Stimulated activated naive CD8-positive, alpha-beta T cell treated with anti-CD3 and anti-CD28 coated beads, Interleukin-15, Interleukin-2, amounts not matched to agents 100 ng/mL and 50 ng/mL, for 24 hours (primary cell): ENCODE data around the gene CATSPER1.

Experiments used
- H3K27ac Mint-ChIP-seq: one replicate; pipeline ENCODE4 v1.8.0; 2021; ENCODE audit warnings: mild to moderate bottlenecking, mixed read lengths
- H3K27me3 Mint-ChIP-seq: one replicate; pipeline ENCODE4 v1.8.0; 2021; ENCODE audit warnings: mixed read lengths
- H3K36me3 Mint-ChIP-seq: one replicate; pipeline ENCODE4 v1.8.0; 2021; ENCODE audit warnings: low read depth, mixed read lengths
- H3K4me1 Mint-ChIP-seq: one replicate; pipeline ENCODE4 v1.8.0; 2021; ENCODE audit warnings: low read depth, mixed read lengths
- H3K4me3 Mint-ChIP-seq: one replicate; pipeline ENCODE4 v1.8.0; 2021; ENCODE audit warnings: mild to moderate bottlenecking, mixed read lengths
- H3K9me3 Mint-ChIP-seq: one replicate; pipeline ENCODE4 v1.8.0; 2021; ENCODE audit warnings: mixed read lengths

The CATSPER1 gene

DNA sequence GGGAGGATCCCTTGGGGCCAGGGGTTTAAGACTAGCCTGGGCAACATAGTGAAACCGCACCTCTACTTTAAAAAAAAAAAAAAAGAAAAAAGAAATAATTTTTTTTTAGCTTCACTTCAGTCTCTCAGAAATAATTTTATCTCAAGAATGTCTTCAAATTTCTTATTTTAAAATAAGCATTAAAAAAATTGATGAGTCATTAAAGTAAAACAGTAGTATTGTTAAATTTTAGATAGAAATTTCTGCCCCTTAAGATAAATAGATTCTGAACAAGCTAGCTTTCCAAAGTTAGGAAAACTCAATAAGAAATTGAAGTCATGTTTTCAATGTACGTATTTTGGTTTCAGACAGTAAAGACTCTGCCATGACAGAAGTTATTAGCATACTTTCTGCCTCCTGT, 36.1 kb upstream of the CATSPER1 start:
- Mint-ChIP-seq H3K27ac (peak overlapping the region; percentile 42), H3K4me3 (no peak overlapping the region), H3K36me3 (peaks cover 89% of the 10 kb centered on the region), H3K27me3 (no peaks in the 10 kb centered on the region), H3K9me3 (no peaks in the 10 kb centered on the region), H3K4me1 (peaks cover 59% of the 10 kb centered on the region)

GRCh38 chr11:66061268-66061667, 35.0 kb upstream of the CATSPER1 start:
- peak overlapping the region; percentile 88 for H3K27ac Mint-ChIP-seq
- peak overlapping the region; percentile 27 for H3K4me3 Mint-ChIP-seq
- H3K27me3 Mint-ChIP-seq = no peaks in the 10 kb centered on the region
- H3K4me1 Mint-ChIP-seq = peaks cover 47% of the 10 kb centered on the region
- no peaks in the 10 kb centered on the region for H3K9me3 Mint-ChIP-seq
- H3K36me3 Mint-ChIP-seq = peaks cover 88% of the 10 kb centered on the region

DNA sequence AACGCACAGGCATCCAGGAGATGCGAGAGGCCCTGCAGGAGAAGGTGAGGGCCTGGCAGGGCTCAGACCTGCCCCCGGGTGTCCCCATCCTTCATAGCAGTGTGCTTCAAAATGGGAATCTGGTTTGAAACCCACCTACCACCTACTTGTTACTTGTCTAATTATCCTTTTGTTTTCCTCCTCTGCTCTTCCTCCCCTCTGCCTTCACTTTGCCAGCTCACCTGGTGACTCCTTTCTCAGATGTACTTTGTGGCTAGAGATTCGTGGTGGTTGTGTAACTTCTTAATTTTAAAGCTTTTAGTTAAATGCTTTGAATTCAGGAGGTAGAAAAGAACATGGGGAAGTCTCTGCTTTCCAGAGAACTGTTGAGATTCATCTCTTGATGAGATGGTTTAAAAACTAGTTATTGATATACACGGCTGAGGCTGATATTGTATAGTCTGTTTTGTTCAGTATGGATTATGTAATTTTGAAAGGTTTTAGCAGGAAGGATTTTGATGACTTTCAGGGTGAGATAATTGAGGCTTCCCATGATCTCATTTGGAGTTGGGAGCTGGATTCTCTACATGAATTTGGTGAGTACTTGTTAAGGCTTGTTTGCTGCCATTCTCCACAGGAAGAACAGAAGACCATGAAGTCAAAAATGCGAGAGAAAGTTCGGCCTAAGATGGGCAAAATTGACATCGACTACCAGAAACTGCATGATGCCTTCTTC, 33.8 kb upstream of the CATSPER1 start:
- H3K4me3 Mint-ChIP-seq = no peak overlapping the region
- peaks cover 40% of the 10 kb centered on the region for H3K4me1 Mint-ChIP-seq
- peaks cover 88% of the 10 kb centered on the region for H3K36me3 Mint-ChIP-seq
- H3K27me3 Mint-ChIP-seq = no peaks in the 10 kb centered on the region
- no peaks in the 10 kb centered on the region for H3K9me3 Mint-ChIP-seq
- peak overlapping the region; percentile 88 for H3K27ac Mint-ChIP-seq

- H3K27ac Mint-ChIP-seq = no peak overlapping the region
- H3K27me3 Mint-ChIP-seq = no peaks in the 10 kb centered on the region
- no peak overlapping the region for H3K4me3 Mint-ChIP-seq
- peaks cover 42% of the 10 kb centered on the region for H3K4me1 Mint-ChIP-seq
- no peaks in the 10 kb centered on the region for H3K9me3 Mint-ChIP-seq
- H3K36me3 Mint-ChIP-seq = peaks cover 77% of the 10 kb centered on the region
These were observed 30.2 kb upstream of the CATSPER1 start for GRCh38 chr11:66056501-66056900.

DNA sequence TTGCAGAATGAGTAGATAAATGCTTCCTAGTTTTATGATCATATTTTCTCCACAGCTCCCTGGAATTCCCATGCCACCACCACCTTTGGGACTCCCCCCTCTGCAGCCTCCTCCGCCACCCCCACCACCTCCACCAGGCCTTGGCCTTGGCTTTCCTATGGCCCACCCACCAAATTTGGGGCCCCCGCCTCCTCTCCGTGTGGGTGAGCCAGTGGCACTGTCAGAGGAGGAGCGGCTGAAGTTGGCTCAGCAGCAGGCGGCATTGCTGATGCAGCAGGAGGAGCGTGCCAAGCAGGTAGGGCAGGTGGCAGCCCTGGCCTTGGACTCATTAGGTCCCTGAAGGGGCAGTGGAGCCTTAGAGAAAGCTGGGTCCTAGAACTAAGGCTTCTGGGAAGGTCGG, 28.7 kb upstream of the CATSPER1 start:
- H3K36me3 Mint-ChIP-seq = peaks cover 64% of the 10 kb centered on the region
- H3K27ac Mint-ChIP-seq = peak overlapping the region; percentile 42
- peaks cover 38% of the 10 kb centered on the region for H3K4me1 Mint-ChIP-seq
- H3K27me3 Mint-ChIP-seq = no peaks in the 10 kb centered on the region
- H3K4me3 Mint-ChIP-seq = no peak overlapping the region
- no peaks in the 10 kb centered on the region for H3K9me3 Mint-ChIP-seq

DNA sequence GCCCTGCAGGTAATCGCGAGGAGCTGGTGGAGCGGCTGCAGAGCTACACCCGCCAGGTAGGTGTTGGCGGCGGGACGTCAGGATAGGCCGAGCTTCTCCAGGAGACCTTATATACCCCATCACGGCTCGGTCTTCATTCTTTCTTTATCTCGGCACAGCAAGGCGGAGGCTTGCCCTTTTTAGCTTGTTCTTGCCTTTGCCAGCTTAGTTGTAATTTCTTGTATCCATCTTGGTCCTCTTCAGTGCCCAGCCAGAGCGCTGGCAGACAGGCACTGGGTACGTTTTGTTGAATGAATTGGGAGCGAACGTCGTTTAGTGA, 26.3 kb upstream of the CATSPER1 start:
- H3K4me1 Mint-ChIP-seq = peaks cover 36% of the 10 kb centered on the region
- H3K9me3 Mint-ChIP-seq = no peaks in the 10 kb centered on the region
- peak overlapping the region; percentile 98 for H3K27ac Mint-ChIP-seq
- H3K36me3 Mint-ChIP-seq = peaks cover 43% of the 10 kb centered on the region
- peaks cover 3% of the 10 kb centered on the region for H3K27me3 Mint-ChIP-seq
- peak overlapping the region; percentile 99 for H3K4me3 Mint-ChIP-seq

- H3K27ac Mint-ChIP-seq = peak within 1 kb of the TSS; percentile 98
- peaks cover 3% of the 10 kb centered on the region for H3K27me3 Mint-ChIP-seq
- H3K9me3 Mint-ChIP-seq = no peaks in the 10 kb centered on the region
- H3K4me3 Mint-ChIP-seq = peak within 1 kb of the TSS; percentile 99
- peaks cover 36% of the 10 kb centered on the region for H3K4me1 Mint-ChIP-seq
- peaks cover 38% of the 10 kb centered on the region for H3K36me3 Mint-ChIP-seq
These were observed 25.7 kb upstream of the CATSPER1 start, which contains the start of gene SF3B2 for GRCh38 chr11:66051766-66052663. TSS of gene SF3B2 (plus strand) at chr11:66052364. CDS start at chr11:66052385, 21 bp downstream.

DNA sequence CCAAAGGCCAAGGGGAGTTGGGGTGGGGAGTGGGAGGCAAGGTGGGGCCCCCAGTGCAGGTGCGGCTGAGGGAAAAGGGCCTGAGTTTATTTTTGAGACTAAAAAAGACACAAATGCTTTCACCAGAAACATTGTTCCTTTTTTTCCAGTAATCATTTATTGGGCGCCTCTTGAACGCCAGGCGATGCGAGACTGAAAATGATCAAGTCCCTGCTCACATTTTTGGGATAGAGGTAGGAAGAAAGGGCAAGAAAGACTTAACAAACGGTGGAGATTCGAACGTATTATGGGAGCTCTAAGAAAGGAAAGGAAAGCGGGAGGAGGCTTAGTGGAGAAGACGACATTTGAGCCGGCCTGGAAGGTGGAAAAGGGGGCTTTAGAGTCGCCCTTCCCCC, 25.1 kb upstream of the CATSPER1 start:
- Mint-ChIP-seq H3K27me3 (peaks cover 3% of the 10 kb centered on the region), H3K4me1 (peaks cover 36% of the 10 kb centered on the region), H3K36me3 (peaks cover 33% of the 10 kb centered on the region), H3K27ac (peak overlapping the region; percentile 94), H3K9me3 (no peaks in the 10 kb centered on the region), H3K4me3 (peak overlapping the region; percentile 99)

DNA sequence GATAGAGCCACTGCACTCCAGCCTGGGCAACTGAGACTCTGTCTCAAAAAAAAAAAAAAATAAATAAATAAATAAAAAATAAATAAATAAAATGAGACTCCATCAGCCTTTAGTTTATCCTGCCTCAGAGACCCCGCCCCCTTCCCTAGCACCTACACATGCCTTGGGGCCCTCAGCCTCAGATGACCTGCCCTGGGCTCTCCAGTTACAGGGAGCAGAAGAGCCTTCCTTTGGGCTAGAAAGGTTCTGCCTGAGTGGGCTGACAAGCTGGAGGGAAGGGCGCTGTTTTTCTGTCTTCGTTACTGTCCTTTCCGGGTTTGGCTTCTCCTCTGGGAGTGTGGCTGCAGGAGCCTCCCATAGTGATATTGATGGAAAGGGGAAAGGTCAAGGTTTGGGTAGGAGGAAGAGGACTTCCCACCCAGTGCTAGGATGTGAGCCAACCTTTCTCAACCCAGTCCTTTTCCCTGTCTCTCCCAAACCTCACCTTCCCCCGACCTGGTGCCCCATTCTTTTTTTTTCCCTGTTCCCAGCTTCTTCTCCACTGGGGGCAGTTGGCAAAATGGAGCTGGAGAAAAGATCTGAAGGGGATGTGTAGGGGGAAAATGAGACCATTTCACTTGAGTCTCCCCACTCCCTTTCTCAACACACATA, 24.4 kb upstream of the CATSPER1 start:
- Mint-ChIP-seq H3K9me3 (no peaks in the 10 kb centered on the region), H3K4me1 (peaks cover 40% of the 10 kb centered on the region), H3K36me3 (peaks cover 27% of the 10 kb centered on the region), H3K27me3 (peaks cover 3% of the 10 kb centered on the region), H3K27ac (peak overlapping the region; percentile 94), H3K4me3 (peak overlapping the region; percentile 99)

DNA sequence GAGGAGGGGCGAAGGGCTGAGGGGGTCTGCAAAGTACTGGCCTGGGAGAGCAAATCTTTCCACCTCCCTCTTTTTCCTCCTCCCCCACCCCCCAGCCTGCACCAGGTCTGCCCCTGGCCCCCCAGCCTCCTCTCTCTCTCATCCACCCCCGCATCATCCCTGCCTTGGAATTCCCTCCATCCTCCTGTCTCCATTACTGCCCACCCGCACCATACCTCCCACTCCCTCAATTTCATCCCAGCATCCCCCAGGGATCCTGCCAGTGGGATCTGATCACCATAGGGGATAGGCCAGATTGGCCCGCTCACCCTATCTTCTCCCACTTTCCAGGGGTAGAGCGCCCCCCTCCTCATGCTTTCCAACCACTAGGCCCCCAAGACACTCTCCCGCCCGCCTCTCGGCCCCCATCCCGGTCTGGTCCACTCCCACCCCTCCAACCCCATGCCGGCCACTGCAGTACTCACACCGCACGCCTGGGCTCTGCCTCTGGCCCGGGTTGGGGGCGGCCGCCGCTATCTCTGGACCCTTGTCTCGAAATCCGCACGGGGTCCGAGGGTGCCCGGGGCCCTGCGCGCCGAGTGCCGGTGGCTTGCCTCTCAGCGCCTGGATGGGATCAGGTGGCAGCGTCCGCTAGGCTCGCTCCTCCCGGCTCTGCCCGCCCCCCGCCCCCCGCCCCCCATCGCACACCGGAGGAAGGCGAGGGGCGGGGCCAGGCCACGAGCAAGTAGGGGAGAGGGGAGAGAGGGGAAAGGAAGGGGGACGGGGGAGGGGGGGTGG, 22.5 kb upstream of the CATSPER1 start, which contains the start of gene GAL3ST3:
GAL3ST3 (minus strand) TSS at position 615 of the 777 bp plus-strand sequence. CDS start 3,746 bp downstream, outside the sequence.
- Mint-ChIP-seq H3K27me3 (peaks cover 3% of the 10 kb centered on the region), H3K4me3 (peak within 1 kb of the TSS; percentile 37), H3K27ac (peak within 1 kb of the TSS; percentile 17), H3K9me3 (no peaks in the 10 kb centered on the region), H3K36me3 (peaks cover 13% of the 10 kb centered on the region), H3K4me1 (peaks cover 45% of the 10 kb centered on the region)

DNA sequence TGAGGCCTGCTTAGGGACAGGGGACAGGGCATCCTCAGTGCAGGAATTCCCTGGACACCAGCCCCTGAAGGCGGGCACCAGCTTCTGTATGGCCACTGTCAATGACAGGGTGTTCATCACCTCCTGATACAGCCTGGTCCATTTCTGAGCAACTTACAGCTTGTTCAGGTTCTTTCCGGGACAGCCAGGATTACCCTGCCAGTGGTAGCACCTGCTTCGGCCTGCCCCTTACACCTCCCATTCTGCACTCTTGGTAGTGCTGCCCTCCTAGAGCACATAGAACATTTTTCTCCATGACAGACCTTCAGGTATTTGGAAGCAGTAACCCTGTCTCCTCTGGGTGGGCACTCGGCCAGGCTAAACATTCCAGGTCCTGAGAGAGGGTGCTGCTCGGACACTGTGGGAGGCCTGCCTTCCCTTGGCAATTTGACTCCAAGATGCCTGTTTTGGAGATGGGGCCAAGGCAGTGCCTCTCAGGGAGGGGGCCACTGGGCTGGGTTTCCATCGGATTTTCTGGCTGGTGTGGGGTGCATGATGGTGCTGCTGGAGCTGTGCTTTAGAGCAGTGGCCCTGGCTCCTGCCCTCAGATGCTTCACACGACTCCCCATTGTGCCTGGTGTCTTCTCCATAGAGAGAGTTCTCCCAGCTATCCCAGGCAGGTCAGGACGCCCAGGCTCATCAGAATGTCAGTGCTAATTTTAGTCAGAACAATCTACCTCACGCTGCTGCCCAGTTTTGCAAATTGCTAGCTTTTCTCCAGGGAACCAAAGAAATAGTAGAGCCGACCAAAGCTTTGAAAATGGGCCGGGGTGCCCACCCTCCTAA, 21.5 kb upstream of the CATSPER1 start:
- peaks cover 35% of the 10 kb centered on the region for H3K4me1 Mint-ChIP-seq

DNA sequence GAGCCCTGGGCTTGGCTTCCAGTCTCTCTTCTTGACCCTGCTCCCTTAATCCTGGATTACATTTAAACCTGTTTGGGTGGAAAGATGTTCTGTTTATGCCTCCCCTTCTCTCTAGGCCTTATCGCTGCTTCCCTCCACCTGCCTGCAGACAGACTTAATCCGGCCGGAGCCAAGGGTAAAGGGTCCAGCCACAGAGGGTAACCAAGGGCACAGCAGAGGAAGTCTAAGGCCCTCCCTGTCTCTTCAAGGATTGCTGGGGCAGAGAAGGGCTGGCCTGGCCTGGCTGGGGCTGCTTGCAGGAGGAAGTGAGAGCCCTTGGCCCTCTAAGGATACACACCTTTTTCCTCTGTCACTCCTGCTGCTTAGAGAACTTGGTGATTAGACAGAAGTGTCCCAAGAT, 20.6 kb upstream of the CATSPER1 start:
- H3K27me3 Mint-ChIP-seq = peaks cover 3% of the 10 kb centered on the region
- H3K4me3 Mint-ChIP-seq = no peak overlapping the region
- H3K4me1 Mint-ChIP-seq = peaks cover 33% of the 10 kb centered on the region
- H3K27ac Mint-ChIP-seq = no peak overlapping the region
- no peaks in the 10 kb centered on the region for H3K9me3 Mint-ChIP-seq
- no peaks in the 10 kb centered on the region for H3K36me3 Mint-ChIP-seq

More for the DNA sequence above, 21.5 kb upstream of the CATSPER1 start:
- Mint-ChIP-seq H3K27ac (no peak overlapping the region), H3K9me3 (no peaks in the 10 kb centered on the region), H3K4me3 (no peak overlapping the region), H3K27me3 (peaks cover 3% of the 10 kb centered on the region), H3K36me3 (peaks cover 7% of the 10 kb centered on the region)

DNA sequence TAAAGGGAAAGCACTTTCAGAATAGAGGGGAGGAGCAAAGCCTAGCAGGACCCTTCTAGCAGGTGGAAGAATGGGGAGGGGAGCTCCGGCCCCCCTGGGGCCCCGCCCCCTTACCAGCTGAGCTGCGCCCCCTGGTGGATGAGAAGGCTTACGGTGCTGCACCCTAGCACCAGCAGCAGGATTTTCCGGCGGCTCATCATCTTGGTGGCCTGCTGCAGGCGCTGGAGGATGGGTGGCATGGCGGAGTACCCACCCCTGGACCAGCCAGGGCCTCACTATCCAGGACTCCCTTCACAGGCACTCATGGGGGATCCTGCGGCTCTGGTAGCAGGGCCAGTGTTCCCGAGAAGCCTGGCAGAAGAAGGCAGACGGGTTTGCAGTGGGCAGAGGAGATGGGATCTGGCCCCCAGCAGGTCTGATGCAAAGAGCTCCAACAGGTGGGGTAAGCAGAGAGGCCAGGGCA, 18.9 kb upstream of the CATSPER1 start:
- no peaks in the 10 kb centered on the region for H3K36me3 Mint-ChIP-seq
- peaks cover 3% of the 10 kb centered on the region for H3K27me3 Mint-ChIP-seq
- H3K4me3 Mint-ChIP-seq = peak overlapping the region; percentile 54
- H3K27ac Mint-ChIP-seq = peak overlapping the region; percentile 77
- no peaks in the 10 kb centered on the region for H3K9me3 Mint-ChIP-seq
- peaks cover 22% of the 10 kb centered on the region for H3K4me1 Mint-ChIP-seq
